ENCODE data around the gene BSND.

BSND gene

GRCh38 chr1:55060133-55060999 lies 61.6 kb downstream of the BSND start:
- no peaks in the 10 kb centered on the region for H3K27me3 ChIP-seq (ENCODE audit: insufficient read depth, low read length)
- no peak overlapping the region for H3K4me3 ChIP-seq (ENCODE audit: low read length)
- no peak overlapping the region for H3K27ac ChIP-seq (ENCODE audit: low read length)
- H3K4me1 ChIP-seq (ENCODE audit: insufficient read depth, low read length) = no peaks in the 10 kb centered on the region
- H3K9ac ChIP-seq (ENCODE audit: low read depth, low read length) = no peak overlapping the region
- no peaks in the 10 kb centered on the region for H3K9me3 ChIP-seq (ENCODE audit: insufficient read depth, low read depth, low read length)
- peaks cover 15% of the 10 kb centered on the region; the same call in 1 of the 2 replicates for H3K36me3 ChIP-seq (ENCODE audit: insufficient read depth, low read depth, low read length)

GRCh38 chr1:55061000-55061705 lies 62.4 kb downstream of the BSND start:
- Histone ChIP-seq H3K36me3 (ENCODE audit: insufficient read depth, low read depth, low read length) (peaks cover 15% of the 10 kb centered on the region; the same call in 1 of the 2 replicates), H3K27ac (ENCODE audit: low read length) (no peak overlapping the region), H3K4me1 (ENCODE audit: insufficient read depth, low read length) (no peaks in the 10 kb centered on the region), H3K9ac (ENCODE audit: low read depth, low read length) (no peak overlapping the region), H3K27me3 (ENCODE audit: insufficient read depth, low read length) (no peaks in the 10 kb centered on the region), H3K4me3 (ENCODE audit: low read length) (no peak overlapping the region), H3K9me3 (ENCODE audit: insufficient read depth, low read depth, low read length) (no peaks in the 10 kb centered on the region)
